Myocyte (in vitro differentiated cells): ENCODE results near the gene SND1. TPM values are rescaled to one million over a fixed set of nuclear protein-coding genes. Genes with fewer than 3 reads are reported as not detected.

ENCODE experiments used
- DNase-seq: peaks from one replicate; pipeline ENCODE4 v3.0.0-alpha.2; 2012; ENCODE audit warnings: low read depth
- microRNA counts: library from miRNA; unstranded; fragments of <30 nt; microRNA quantifications from one replicate; lab custom pipeline; 2016
- microRNA-seq: library from miRNA; unstranded; fragments of <30 nt; microRNA quantifications from one replicate; pipeline ENCODE4, GENCODE V29; 2016
- total RNA-seq: library from RNA; depleted of rRNA; stranded (reverse); fragments of >200 nt; gene quantifications from 2 replicates; pipeline ENCODE4 v1.2.3, GENCODE V29; 2014

The SND1 gene
- total RNA-seq, 1 donor from 2014 or later, result 218 TPM

DNA sequence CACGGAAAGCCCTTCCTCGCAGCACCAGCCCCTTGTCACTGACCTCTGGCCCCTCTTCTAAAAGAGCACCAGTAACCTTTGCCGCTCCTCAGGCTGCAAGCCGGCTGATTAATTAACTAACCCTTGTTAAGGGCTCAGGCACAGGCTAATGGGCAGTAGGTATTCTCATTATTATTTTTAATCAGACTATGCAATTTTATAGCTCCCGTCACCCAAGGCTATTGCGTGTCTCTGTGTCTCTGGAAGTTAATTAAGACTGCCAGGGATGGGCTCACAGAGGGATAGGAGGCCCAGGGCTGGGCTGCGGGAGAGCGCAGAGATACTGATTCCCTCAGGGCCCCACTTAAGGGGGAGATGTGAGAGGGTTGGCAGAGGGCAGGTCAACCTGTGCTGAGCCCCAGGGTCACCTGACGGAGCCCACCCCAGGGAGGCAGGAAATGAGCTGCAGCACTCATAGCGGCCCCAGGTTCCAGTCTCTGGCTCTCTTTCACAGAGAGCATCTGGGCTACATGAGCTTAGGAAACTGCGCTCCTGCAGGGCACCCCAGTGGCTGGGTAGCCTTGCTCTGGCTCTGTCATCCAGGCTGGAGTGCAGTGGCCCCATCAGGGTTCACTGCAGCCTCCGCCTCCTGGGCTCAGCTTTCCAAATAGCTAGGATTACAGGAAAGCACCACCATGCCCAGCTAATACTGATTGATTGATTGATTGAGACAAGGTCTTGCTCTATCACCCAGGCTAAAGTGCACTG lies 471.5 kb downstream of the SND1 start:
- no peak for DNase-seq

DNA sequence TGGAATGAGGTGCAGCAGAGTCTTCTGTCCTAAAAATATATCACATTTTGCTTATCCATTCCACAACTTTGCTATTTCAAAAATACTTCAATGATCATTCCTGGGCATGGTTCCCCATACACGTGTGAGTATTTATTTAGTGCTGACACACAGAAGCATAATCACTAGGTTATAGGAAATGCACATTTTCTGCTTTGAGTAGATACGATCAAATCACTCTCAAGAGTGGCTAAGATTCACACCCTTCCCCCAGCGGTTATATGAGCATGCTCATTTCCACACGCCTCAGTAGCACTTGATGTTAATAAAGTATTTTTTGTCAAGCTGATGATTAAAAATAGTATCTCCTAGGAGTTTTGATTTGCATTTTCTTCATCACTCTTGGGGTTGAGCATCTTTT lies 472.8 kb downstream of the SND1 start:
- DNase-seq, result no peak

DNA sequence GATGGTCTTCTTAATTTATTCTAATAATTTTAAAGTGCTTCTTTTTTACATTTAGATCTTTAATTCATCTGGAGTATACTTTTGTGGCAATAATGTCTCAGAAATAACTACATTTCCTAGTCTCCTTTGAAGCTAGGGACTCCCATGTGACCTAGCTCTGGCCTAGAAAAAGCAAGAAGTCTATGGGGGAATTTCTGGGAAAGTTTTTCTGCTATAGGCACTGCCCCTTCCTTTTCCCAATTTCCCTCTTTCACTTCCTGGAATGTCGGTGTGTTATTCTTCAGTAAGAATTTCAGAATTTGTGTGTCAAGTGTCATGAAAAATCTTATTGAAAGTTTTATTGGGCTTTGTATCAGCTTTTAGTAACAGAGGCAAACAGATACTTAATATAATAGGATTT lies 473.8 kb downstream of the SND1 start:
- no peak for DNase-seq

DNA sequence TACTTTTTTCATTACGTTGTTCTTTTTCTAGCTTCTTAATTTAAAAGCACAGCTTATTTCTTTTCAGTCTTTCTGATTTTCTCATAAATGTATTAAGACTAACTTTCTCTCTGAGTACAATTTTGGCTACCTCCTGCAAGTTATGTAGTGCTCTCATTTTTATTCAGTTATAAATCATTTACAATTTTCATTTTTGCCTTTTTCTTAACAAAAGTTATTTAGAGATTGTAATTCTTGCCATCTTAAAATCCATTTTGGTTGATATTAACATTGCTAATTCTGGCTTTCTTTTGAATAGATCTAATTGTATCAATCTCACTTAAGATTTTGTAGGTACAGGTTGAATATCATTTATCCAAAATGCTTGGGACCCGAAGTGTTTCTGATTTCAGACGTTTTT lies 476.4 kb downstream of the SND1 start:
- DNase-seq, result no peak

DNA sequence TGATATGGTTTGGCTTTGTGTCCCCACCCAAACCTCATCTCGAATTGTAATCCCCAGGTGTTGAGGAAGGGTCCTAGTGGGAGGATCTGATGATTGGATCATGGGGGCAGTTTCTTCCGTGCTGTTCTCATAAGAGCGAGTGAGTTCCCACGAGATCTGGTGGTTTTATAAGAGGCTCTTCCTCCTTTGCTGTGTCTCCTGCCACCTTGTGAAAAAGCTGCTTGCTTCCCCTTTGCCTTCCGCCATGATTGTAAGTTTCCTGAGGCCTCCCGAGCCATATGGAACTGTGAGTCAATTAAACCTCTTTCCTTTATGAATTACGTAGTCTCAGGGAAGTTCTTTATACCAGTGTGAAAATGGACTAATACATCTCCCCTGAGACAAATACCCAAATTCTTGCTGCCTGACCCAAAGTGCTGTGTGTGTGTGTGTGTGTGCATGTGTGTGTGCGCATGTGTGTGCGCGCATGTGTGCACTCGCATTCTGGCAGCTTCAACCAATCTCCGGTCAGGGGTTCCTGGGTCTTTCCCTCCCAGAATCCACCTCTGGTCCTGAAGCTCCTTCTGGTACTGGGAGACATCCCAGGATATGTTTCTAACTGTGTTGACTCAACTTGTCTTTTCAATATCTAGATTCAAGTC lies 477.4 kb downstream of the SND1 start:
- DNase-seq, result no peak

DNA sequence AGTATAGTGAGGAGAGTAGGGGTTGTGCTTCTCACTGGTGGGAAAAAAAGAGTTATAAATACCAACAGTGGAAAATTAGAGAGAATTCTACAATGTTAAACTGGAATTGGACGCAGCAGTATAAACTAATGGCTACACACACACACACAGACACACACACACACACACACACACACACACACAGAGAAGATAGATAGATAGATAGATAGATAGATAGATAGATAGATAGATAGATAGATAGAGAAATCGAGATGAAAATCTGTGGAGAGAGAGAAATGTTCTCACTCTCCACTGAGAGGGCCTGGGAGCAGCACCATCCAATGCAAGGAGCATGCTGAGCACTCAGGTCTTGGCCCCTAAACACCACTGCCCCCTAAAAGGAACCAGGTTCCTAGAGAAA lies 479.1 kb downstream of the SND1 start:
- DNase-seq, result no peak

DNA sequence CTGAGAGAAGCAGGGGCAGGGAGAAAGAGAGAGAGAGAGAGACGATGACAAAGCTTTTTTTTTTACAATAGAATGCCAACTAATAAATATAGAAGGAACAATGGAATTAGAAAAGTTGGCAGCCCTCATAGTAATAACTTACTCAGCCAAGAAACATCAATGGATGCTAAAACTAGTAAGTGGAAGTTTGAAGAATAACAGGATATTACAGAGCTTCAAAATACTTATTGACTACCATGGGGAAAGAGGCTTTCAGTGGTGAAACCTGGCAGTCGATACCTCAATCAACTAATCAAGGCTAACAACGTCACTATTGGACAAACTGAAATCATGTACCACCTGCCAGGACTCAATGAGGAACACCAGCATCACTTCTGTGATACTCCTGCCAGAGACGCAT lies 479.7 kb downstream of the SND1 start:
- no peak for DNase-seq

DNA sequence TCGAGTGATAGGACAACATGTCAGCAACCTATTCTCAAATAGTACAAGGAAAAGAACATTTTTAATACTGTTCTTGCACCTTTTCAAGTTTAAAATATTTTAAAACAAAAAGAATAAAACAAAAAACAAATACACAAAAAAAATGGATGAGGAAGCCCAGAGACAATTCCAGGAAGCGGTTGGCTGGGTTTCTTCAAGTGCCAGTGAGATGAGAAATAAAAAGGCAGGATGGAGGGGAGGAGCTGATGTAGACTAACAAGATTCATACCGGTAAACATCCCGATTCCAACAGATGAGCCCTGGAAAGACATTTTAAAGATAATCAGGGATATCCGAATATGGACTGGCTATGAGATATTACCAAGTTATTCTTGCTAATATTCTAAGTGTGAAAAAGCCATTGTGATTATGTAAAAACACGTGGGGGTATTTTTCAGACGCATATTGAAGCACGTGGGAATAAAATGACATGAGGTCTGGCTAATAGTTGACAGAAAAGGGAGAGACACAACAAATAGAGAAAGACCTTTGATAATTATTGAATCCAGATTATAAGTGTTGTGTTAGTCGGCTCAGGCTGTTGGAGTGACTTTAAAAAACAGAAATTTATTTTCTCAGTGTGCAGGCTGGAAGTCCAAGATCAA lies 480.6 kb downstream of the SND1 start:
- no peak for DNase-seq

DNA sequence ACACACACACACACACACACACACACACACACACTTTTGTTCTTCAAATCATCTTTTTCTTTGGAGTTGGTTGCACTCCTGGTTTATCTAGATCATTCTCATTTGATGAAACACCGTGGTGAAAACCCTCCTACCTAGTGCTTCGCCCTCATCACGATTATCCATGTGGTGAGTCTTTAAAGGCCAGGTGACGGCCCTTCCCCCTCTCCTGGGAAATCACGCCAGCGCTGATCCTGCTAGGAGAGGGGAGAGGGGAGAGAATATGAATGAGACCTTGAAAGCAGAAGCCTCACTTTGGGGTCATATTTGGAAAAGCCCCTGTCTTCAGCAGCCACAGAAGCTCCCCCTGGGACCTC lies 483.1 kb downstream of the SND1 start:
- no peak for DNase-seq

DNA sequence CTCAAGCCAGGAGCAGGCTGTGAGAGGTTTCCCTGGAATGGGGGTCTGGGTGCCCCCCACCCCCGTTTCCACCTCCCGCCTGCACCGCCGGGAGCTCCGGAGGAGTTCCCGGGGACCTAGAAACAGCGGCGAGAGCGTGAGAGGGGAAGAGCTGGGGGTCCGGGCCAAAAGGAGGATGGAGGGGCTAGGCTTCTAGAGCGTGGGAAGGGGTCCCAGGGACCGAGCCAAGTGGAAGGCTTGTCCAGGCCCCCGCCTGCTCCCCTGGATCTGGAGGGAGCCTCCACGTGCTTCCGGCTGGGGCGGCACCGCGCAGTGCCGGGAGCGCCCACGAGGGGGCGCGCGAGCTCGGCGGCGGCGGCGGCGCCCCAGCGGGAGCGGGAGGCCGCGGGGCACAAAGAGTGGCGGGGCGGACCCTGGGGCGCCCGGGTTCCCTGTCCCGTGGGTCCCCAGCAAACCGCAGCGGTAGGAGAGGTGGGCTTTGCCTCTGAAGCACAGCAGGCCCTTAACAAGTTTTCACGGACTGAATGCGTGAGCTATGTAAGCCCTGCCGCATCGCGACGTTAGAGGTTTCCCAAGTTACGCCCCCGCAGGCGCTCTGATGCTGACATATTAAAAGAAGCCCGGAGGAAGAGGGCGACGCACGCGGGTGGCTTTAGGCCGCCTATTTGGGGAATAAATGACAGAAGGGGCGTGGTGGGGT lies 483.7 kb downstream of the SND1 start:
- DNase-seq, result peak; percentile 60

DNA sequence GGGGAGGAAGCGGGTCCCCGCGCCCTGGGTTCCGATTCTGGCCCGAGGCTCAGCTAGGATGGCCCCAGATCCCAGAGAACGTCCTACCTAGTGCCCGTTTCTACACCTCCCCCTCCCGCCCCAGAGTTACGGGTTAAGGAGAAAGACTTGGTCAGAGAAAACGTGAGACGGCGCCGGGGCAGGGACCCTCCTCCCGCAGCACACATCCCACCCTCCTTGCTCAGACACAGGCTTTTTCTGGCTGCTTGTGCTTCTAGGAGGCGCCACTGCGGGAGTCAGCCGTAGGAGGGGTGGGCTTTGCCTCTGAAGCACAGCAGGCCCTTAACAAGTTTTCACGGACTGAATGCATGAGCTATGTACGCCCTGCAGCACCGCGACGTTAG lies 484.2 kb downstream of the SND1 start:
- DNase-seq, result no peak

DNA sequence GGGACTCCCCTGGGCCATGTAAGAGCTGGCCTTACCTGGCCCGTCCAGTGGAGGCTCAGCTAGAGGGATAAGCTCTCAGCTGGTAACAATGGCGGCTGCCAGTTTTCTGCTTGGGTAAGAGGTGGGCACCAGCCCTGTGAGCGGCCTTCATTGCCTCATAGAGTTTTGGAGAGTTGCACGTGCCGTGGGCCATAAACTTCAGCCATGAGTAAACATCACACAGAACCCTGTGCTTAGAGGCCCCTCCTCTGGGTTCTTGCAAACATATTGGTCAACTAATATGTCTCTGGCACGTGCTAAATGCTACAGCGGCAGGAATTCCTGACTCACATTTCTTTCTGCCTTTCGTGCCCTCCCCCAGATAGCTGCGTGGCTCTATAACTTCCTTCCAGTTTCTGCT lies 485.2 kb downstream of the SND1 start:
- no peak for DNase-seq

DNA sequence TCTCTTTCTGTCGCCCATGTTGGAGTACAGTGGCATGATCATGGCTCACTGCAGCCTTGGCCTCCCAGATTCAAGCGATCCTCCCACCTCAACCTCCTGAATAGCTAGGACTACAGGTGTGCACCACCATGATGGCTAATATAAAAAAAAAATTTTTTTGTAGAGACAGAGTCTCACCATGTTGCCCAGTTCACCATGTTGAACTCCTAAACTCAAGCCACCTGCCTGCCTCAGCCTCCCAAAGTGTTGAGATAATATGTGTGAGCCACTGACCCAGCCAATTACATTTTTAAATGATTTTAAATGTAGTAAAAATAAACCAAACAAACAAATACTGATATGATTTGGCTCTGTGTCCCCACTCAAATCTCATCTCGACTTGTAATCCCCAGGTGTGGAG lies 487.4 kb downstream of the SND1 start:
- no peak for DNase-seq

DNA sequence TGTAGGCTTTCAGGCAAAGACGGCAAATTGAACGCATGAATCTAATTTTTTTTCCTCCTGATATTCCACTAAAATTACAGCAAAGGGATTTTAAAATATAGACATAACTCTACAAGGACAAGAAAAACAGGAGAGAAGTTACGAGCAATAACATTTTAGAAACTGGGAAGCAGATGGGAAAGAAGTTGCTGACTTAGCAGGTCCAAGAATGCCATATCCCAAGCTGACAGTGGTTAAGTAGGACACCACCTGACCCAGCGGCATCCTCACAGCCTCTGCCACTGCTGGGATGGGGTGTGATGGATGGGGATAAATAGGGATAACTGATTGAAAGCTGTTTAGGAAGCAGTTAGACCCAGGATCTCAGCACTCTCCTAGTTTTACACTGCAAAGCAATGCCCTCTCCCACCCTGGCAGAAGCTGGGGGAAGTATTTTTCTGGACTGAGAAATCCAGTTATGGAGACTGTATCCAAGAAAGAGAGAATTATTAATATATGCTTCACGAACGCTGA lies 489.7 kb downstream of the SND1 start:
- DNase-seq, result no peak

MicroRNAs encoded within 50 kb of the gene (microRNA counts, 767-probe panel; counts per million panel counts)
- not detected for microRNA hsa-miR-593-3p (lab: Ali Mortazavi, UCI)

Small RNA genes lying within 50 kb of the gene (microRNA-seq; reads per million reads assigned to microRNA genes)
- gene MIR593, result not detected

Other genes starting within 250 kb of the SND1 start
- gene GCC1, start 66.6 kb upstream of the SND1 start, total RNA-seq, result 21.4 and 22.5 TPM in 2 replicates
- 286 and 353 TPM in 2 replicates for gene ARF5, start 63.8 kb upstream of the SND1 start, total RNA-seq
- gene FSCN3, start 58.5 kb upstream of the SND1 start, total RNA-seq, result 1.9 and 4.1 TPM in 2 replicates
- gene PAX4, start 34.1 kb upstream of the SND1 start, total RNA-seq, result not detected in 2 replicates